Raji (cell line): ENCODE results near the gene ZBTB39.

Source experiments
- POLR2A ChIP-seq: IDR thresholded peaks from 2 replicates; pipeline ENCODE4 v1.6.1; 2011; ENCODE audit warnings: low read depth, low read length, control low read depth; ENCODE audit not compliant: insufficient read depth

The ZBTB39 gene

GRCh38 chr12:57011438-57012424, 5.4 kb upstream of the ZBTB39 start:
- no peak for TF ChIP-seq POLR2A

- no peak for TF ChIP-seq POLR2A
Measured at GRCh38 chr12:57010627-57011247, 4.4 kb upstream of the ZBTB39 start.

GRCh38 chr12:57009949-57010626, 3.7 kb upstream of the ZBTB39 start:
- TF ChIP-seq POLR2A, result no peak

- no peak for TF ChIP-seq POLR2A
Measured at GRCh38 chr12:57008178-57008577, 1.8 kb upstream of the ZBTB39 start.

GRCh38 chr12:57006809-57007475, 596 bp upstream of the ZBTB39 start:
- no peak for TF ChIP-seq POLR2A

- no peak for TF ChIP-seq POLR2A
Measured at GRCh38 chr12:57004651-57005050, 1.7 kb downstream of the ZBTB39 start.

GRCh38 chr12:57003395-57003794, 3.0 kb downstream of the ZBTB39 start:
- TF ChIP-seq POLR2A, result no peak

- TF ChIP-seq POLR2A, result no peak
Measured at GRCh38 chr12:57001448-57001906, 4.9 kb downstream of the ZBTB39 start.

- TF ChIP-seq POLR2A, result no peak
Measured at GRCh38 chr12:57000393-57000792, 6.0 kb downstream of the ZBTB39 start.

- TF ChIP-seq POLR2A, result no peak
Measured at GRCh38 chr12:56999456-56999855, 6.9 kb downstream of the ZBTB39 start.

GRCh38 chr12:56998981-56999380, 7.4 kb downstream of the ZBTB39 start:
- TF ChIP-seq POLR2A, result no peak

GRCh38 chr12:56998316-56998715, 8.0 kb downstream of the ZBTB39 start:
- TF ChIP-seq POLR2A, result no peak

- TF ChIP-seq POLR2A, result no peak
Measured at GRCh38 chr12:56996793-56997545, 9.4 kb downstream of the ZBTB39 start.

GRCh38 chr12:56995930-56996496, 10.3 kb downstream of the ZBTB39 start:
- TF ChIP-seq POLR2A, result no peak
